ENCODE data around the gene PHETA1. TPM values are rescaled to one million over a fixed set of nuclear protein-coding genes. Genes with fewer than 3 reads are reported as not detected.

PHETA1 gene
- total RNA-seq, 1 donor from 2014 or later = 12.9 TPM

DNA sequence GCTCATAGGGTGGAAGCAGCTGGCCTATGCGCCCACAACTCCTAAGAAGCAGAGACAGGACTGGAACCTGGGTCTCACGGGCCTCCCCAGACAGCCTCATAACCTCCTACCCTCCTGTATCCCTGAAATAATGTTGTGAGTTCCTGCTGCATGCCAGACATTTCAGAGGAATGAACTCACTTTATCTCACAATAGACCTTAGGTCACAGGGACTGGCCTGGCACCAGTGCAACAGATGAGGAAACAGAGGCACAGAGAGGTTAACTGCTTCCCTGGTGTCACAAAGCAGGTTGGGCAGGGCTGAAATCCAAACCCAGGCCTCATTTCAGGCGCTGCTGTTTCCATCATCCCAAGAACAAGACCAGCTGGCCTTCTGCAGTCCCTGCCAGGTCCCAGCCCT, 5.3 kb downstream of the PHETA1 start:
- Histone ChIP-seq H3K4me3 (no peak overlapping the region), H3K27me3 (no peaks in the 10 kb centered on the region), H3K36me3 (peaks cover 14 to 21% of the 10 kb centered on the region in 2 donors), H3K27ac (no peak overlapping the region), H3K4me1 (peaks cover 0 to 5% of the 10 kb centered on the region in 2 donors), H3K9me3 (no peaks in the 10 kb centered on the region)
- no peak for DNase-seq (ENCODE audit: low spot score in 2 of 2)
- TF ChIP-seq, protein P1, sequence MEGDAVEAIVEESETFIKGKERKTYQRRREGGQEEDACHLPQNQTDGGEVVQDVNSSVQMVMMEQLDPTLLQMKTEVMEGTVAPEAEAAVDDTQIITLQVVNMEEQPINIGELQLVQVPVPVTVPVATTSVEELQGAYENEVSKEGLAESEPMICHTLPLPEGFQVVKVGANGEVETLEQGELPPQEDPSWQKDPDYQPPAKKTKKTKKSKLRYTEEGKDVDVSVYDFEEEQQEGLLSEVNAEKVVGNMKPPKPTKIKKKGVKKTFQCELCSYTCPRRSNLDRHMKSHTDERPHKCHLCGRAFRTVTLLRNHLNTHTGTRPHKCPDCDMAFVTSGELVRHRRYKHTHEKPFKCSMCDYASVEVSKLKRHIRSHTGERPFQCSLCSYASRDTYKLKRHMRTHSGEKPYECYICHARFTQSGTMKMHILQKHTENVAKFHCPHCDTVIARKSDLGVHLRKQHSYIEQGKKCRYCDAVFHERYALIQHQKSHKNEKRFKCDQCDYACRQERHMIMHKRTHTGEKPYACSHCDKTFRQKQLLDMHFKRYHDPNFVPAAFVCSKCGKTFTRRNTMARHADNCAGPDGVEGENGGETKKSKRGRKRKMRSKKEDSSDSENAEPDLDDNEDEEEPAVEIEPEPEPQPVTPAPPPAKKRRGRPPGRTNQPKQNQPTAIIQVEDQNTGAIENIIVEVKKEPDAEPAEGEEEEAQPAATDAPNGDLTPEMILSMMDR (IDR thresholded peaks at IDR 0.05) = no peak
- intact Hi-C loops (cut with DNase I) = no loop called here

DNA sequence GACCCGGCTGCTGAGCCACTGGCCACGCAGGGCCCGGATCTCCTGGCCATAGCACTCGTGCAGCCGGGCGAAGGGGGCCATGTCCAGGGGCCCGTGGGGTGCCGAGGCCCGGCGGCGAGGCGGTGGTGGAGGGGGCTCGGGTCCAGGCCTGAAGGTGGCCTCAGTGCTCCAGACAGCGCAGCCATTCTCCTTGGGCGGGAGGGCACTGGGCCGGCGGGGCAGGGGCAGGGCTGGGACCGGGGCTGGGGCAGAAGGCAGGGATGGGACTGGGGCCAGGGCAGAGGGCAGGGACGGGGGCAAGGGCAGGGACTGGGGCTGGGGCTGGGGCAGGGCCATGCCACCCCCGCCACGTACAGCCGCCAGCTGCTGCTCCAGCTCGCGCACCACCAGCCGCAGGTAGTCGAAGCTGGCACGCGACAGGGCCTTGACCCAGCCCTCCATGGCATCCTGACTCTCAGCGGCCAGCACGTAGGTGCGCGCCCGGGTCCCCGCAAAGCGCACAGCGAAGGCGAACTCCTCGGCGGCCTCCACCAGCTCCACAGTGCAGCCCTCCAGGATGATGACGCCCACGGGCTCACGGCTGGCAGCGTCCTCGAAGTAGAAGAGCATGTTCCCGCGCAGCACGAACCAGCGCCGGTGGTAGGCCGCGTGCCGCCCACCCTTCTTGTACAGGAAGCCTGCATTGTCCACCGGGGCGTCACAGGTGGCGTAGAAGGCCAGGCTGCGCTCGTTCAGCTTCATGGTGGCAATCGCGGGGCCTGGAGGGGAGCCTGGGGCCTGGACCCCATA, 6.0 kb downstream of the PHETA1 start:
- Histone ChIP-seq H3K4me1 (peaks cover 0 to 5% of the 10 kb centered on the region in 2 donors), H3K27ac (no peak overlapping the region), H3K9me3 (no peaks in the 10 kb centered on the region), H3K36me3 (peaks cover 14 to 21% of the 10 kb centered on the region in 2 donors), H3K4me3 (no peak overlapping the region), H3K27me3 (no peaks in the 10 kb centered on the region)
- intact Hi-C loops (cut with DNase I) = no loop called here
- TF ChIP-seq, protein P1 (IDR thresholded peaks at IDR 0.05) = no peak
- no peak for DNase-seq (ENCODE audit: low spot score in 2 of 2)

DNA sequence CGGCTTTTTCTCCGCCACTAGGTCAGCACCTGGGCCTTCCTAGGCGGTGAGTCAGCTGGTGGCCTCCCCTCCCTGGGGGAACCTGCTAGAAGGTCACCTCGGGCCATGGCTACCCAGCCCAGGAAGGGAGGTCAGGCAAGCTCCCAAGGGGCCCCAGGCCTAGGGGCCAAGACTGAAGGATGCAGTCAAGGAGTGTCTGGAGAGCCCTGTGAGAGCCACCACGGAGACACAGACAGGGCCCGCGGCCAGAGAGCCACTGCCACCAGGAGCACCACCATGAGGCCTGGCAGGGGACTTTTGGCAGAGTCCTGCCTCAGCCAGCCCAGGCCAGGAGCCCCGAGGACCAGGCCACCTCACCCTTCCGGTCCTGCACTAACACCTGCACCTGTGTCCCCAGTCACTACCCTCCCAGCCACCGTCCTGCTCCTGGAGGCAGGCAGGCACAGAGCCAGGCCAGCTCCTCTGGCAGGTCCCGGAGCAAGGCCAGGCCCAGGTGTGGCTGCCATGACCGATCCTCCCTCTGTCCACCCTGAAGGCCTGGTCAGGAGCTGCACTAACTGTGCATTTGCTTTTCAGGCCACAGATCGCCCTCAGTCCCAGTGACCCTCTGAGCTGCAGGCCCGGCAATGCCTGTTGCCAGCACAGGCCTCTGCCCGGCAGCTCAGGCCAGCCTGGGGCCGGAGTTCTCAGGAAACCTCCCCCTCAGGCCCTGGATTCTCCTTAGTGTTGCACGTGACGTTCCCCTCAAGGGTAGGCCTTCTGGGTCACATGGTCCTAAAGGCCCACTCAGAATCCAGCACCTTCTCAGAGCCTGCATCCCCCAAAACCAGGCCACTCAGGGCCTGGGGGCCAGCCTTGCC, 6.9 kb downstream of the PHETA1 start:
- no peaks in the 10 kb centered on the region for H3K27me3 ChIP-seq
- TF ChIP-seq, protein P1 (IDR thresholded peaks at IDR 0.05) = no peak
- intact Hi-C loops (cut with DNase I) = no loop called here
- H3K4me3 ChIP-seq = no peak overlapping the region
- H3K9me3 ChIP-seq = no peaks in the 10 kb centered on the region
- no peaks in the 10 kb centered on the region for H3K4me1 ChIP-seq
- DNase-seq (ENCODE audit: low spot score in 2 of 2) = no peak
- no peak overlapping the region for H3K27ac ChIP-seq
- peaks cover 14 to 21% of the 10 kb centered on the region in 2 donors for H3K36me3 ChIP-seq

DNA sequence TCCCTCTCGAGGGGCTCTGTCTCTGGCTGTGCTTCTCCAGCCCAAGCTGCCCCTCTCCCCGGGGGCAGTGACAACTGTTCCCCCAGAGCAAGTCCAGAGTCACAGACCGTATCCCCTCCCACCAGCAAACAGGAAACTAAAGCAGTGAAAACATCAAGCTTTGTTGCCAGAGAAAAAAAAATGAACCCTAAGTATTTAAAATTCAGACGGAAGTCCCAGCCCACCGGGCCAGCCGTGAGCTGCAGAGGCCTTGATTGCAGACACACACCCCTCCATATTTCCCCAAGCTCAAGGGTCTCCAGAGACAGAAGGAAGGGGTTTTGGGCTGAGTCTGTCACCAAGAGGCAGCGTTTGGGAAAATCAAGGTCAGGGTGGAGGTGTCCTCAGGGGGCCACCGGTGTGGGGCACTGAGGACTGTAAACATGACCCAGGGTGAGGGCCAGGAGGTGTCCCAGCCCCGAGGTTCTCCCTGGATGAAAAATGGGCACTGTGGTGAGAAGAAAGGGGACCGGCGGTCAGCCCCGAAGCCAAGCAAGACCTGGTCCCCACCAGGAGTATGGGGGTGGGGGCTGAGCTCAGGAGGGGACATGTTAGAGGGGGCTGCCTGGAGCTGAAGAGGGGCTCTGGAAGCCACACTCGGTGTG, 7.7 kb downstream of the PHETA1 start:
- Histone ChIP-seq H3K4me1 (no peaks in the 10 kb centered on the region), H3K27ac (no peak overlapping the region), H3K36me3 (peaks cover 14 to 21% of the 10 kb centered on the region in 2 donors), H3K27me3 (no peaks in the 10 kb centered on the region), H3K4me3 (no peak overlapping the region), H3K9me3 (no peaks in the 10 kb centered on the region)
- no peak for DNase-seq (ENCODE audit: low spot score in 2 of 2)
- TF ChIP-seq, protein P1 (IDR thresholded peaks at IDR 0.05) = no peak
- intact Hi-C loops (cut with DNase I) = no loop called here

DNA sequence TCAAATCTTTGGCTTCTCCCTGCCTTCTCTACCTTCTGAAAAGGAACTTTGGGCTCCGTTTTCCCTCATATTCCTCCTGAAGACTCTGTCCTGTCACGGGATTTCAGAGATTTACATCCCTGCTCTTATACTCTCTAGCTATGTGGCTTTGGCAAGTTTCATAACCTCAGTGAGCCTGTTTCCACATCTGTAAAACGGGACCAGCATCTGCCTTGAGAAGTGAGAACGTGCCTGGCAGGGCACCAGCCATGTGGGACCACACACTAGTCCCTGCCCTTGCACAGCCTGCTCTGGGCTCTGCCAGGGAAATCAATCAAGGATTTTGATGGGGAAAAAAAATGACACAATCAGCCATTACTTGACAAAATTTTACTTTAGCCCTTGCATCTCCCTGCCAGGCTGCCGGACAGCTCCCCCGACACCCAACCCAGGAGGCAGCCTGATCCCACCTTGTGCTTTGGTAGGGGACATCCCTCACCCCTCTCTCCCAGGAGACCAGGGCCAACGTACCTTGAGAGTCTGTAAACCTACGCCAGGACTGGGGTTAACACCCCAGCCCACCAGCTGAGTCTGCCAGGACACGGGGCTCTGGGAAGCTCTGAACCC, 8.5 kb downstream of the PHETA1 start:
- no peaks in the 10 kb centered on the region for H3K9me3 ChIP-seq
- peaks cover 14 to 21% of the 10 kb centered on the region in 2 donors for H3K36me3 ChIP-seq
- H3K27ac ChIP-seq = no peak overlapping the region
- no peak for DNase-seq (ENCODE audit: low spot score in 2 of 2)
- H3K4me1 ChIP-seq = no peaks in the 10 kb centered on the region
- intact Hi-C loops (cut with DNase I) = no loop called here
- no peak overlapping the region for H3K4me3 ChIP-seq
- TF ChIP-seq, protein P1 (IDR thresholded peaks at IDR 0.05) = no peak
- H3K27me3 ChIP-seq = no peaks in the 10 kb centered on the region

Data from ascending aorta (tissue), 2 donors.